ENCODE data around the gene ARIH2.
"Not testable (repeated sequence)": the region's sequence is repeated elsewhere in the genome, so short reads cannot be mapped to it uniquely, and the experiment has no call there.

The ARIH2 gene

DNA sequence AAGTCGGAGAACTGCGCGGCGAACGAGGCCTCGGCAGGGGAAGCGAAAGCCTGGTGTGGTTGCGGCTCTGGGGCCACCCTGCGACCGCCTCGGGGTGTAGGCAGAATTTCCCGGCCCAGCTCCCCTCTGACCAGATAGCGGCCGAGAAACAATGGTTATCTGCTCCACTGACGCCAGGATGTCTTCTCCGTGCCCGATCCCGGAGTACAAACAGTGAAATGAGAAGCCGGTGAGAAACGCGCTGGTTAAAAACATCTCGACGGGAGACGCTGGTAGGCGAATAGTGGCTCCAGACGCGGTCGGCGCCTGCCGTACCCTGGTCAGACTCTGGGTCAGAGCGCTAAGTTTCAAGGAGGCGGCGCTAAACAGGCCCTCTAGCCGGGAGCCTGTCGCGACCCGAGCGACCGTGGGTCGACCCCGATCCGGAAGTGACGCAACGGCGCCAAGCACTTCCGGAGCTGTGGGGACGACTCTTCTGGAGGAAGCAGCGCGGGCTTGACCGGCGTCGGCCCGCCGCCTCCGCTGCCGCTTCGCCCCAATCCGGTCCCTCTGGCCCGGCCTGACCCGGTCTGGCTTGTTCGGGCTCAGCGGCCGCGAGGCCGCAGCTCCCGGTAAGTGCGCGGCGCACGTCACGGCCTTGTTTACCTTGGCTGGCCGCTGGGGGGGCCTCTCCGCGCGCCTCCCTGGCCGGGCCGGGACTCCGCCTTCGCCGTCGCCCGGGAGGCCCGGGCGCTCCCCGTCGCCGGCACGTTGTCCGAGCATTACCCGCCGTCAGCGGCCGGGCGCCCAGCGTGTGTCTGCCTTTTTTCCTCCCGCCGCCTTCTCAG lies at the start of gene ARIH2:
Gene ARIH2, plus strand, starts transcription at position 455 of the 827 bp plus-strand sequence. CDS start 8,717 bp downstream, outside the sequence.
- peak; percentile 90 for DNase-seq

DNA sequence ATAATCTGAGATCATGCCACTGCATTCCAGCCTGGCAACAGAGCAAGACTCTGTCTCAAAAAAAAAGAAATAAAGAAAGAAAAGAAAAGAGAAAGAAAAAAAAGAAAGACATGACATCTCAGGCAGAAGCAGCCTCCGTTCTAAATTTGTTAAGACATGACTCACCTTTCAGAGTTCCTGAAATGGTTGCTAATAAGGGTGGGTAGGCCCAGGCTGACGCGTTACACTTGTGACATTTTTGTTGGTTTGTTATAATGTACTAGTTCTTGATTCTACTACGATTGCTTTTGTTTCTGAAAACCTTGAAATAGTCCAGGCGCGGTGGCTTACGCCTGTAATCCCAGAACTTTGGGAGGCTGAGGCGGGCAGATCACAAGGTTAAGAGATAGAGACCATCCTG lies 41.0 kb upstream of the ARIH2 start:
- no peak for DNase-seq

DNA sequence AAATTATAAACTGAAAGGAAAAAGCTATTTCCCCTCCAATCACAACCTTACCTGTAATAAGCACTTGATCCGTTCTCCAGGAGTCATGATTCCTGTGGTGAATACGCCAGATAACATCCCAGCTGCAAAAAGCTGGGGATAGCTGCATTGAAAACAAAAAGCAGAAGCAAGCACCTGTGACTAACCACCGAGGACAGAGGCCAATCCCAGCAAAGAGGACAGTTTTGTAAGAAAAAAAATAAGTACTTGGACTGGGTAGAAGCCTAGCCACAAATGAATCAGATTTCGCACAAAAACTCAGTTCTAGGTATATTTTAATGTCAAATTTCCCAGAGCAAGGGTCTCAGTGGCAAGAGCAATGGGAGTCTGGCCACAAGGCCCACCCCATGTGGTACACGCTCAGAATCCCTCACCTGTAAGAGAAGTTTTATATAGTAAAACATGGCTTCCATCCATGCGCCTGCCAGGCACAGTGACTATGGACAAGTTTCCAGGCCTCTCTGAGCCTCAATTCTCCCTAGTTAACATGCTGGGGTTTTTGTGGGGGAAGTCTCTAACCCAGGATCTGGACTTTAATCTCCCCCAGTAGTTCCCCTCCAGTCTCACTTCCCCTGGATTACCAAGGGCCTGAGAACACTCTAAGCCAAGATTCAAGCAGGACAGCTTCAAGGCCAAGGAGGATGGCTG lies 39.2 kb upstream of the ARIH2 start:
- no peak for DNase-seq

DNA sequence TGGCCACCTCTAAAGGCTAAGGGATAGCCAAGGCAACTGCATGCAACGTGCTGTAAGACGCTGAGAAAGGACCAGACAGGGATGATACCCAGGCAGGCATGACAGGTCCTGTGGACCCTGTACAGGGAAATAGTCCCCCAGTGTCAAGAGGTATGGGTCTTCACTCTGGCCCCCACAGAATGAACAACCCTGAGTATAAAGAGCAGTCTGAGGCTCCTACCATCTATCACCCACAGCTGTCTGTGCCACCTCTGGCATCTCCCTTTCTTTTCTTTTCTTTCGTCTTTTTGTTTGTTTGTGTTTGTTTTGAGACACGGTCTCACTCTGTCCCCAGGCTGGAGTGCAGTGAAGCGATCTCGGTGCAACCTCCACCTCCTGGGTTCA lies 38.7 kb upstream of the ARIH2 start:
- no peak for DNase-seq

DNA sequence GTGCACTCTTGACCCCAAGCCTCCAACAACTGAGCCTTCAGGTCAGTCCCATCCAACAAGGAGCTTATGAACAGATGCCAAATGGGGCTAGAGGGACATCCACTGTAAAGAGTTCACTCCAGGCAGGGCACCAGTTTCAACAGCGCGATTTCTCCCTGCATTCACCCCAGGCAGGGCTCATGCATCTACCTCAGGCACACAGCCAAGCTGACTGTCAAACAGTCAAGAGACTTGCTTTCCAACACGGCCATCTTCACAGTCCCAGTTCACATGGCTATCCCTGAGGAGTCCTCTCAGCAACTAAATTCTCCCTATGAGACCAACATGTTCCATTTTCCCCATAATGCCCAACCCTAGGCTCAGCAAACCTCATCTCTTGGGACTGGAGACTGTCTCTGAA lies 37.6 kb upstream of the ARIH2 start:
- DNase-seq = no peak

DNA sequence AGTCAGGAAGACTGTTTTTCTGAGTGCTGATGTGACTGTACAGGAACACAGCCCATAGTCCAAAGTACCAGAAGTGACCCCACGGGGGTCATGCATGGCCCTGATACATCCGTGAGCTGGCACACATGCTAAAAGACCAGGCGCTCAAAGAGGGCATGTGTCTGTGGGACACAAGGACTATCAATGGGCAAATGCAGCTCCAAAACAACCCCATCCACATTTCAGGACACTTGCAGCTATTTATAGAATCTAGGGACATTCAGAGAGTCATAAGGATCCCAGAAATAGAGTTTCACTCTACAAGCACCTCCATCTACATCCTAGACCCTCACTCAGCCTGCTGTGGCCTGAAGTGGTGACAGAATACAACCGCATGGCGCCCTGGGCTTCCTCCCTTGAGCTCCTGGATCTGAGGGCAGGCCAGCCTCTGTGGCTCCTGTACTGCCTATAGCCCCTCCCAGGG lies 37.0 kb upstream of the ARIH2 start:
- no peak for DNase-seq

DNA sequence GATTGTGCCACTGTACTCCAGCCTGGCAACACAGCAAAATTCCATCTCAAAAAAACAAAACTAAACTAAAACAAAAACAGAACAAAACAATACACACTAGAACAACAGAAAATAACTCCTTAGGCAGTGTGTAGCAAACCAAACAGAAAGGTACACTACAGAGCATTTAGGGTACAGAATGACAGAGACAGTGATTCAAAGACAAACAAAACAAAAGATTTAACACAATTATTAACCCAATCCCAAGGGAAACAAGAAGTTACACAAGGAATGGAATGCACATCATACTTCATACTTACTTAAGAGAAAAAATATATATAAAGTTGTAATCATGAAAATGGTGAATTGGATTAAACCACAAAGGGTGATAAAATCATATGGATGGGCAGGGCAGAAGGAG lies 32.9 kb upstream of the ARIH2 start:
- no peak for DNase-seq

DNA sequence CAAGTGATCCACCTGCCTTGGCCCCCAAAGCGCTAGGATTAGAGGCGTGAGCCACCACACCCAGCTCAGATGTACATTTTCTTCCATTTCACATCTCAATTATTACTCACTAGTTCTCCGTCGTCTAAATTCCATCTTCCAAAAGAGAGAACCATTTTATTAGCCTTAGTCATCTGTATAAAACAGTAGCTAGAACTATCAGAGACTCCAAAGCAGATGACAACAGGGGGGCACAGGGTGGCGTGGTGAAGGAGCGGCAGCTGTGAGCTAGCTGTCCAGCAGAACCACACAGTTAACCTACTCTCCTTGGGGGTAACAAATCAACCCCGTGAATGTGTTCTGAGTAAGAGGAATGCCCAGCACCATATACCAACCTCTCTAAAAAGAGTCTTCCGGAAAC lies 27.0 kb upstream of the ARIH2 start:
- DNase-seq = no peak

DNA sequence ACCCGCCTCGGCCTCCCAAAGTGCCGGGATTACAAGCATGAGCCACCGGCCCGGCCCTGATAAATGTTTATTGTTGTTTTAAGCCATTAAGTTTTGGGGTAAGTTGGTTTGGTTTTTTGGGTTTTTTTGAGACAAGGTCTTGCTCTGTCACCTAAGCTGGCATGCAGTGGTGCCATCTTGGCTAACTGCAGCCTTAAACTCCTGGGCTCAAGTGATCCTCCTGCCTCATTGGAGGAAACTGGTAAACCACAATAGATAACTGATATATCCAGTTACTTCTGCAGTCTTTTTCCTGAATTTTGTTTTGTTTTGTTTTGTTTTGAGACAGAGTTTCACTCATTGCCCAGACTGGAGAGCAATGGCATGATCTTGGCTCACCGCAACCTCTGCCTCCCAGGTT lies 24.1 kb upstream of the ARIH2 start:
- no peak for DNase-seq

DNA sequence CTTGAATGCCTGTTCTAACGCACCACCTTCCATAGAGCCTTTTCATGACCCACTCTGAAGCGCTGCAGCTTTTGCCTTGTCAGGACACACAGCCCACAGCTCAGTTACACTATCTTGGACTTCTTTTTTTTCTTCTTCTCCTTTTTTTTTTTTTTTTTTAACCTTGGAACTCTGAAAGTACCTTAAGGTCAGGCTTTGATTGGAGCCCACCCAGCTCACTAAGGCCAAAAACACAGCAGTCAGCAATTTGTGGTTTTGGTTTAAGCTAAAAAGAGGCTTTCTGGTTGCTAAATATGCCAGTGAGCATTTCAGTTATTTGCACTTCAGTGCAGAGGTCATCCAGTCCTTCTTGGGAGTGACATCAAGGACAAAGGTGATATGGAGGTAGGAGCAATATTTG lies 21.7 kb upstream of the ARIH2 start:
- no peak for DNase-seq

DNA sequence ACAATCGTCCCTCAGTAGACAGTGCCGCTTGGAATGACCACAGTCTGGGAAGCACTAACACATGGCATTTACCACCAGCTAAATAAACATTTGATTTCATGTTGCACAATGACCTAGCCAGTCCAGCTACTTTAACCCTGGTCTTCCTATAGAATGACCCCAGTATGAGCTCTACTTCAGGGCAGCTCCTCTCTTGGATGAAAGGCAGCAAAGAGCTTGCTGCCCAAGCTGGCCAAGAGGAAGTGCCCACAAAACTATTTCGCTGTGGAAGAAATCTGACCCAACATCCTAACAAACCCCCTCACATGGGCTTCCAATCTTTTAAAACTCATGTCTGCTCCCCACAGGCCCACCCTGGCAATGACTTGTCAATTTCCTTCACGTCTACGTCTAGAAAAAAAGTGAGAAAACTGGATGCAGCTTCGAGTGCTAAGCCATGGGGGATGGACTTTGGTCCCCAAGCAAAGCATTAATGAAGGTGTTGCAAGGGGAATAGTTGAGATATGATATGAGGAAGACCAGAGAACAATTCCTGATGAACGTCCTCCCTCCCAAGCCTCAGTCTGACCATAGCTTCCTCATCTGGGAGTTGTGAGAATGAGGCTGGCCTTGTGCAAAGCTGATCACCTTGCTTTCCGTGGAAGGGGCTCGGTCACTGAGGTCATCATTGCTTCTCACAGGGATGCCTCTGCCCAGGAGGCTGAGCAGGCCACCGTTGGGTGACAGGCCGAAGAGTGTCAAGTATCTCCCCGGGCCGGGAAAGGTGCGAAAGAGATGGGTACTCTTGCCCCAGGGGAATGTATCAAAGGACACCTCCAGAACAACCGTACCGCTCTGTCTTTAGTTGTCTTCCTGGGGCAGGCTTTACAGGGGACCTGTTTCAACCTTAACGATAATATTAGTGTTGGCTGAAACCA lies 20.9 kb upstream of the ARIH2 start:
- peak; percentile 11 for DNase-seq

DNA sequence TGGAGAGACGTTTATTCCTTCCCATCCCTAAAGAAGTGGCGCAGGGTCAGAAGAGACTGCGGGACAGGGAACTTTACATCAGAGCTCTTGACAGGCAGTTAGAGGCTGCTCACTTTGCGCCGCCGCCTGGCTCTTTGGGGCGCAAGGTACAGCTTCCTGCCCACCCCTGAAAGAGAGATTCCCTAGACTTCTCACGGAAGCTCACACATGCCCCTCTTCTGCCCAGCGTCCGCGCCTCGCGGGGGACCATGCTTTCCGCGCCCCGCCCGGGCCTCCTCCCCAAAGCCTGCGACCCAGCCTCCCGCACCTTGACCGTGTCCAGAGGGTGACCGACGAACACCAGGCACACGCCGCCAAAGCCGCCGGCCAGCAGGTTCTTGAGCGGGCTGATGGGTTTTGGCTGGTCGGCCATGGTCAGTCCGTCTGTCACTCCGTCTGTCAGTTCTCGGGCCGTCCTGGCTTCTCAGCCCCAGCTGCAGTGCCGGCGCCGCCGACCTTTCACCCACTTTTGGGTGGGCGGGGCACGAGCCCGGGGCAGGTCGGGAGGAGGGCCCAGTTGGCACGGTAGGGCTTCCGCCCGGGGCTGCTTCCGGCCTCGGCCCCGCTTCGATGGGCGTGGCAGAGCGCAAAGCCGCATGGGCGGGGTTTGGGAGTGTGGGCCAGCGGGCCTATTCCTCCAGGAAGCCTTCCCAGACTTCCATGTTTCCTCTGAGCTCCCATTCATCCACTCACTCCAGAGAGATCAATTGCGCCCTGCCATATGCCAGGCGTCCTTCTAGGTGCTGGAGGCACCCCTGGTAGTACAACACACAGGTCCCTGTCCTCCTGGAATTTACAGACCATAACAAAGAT lies 20.0 kb upstream of the ARIH2 start, which contains the start of gene SLC25A20:
Gene SLC25A20, minus strand, starts transcription at position 500 of the 852 bp plus-strand sequence. Its CDS starts 88 bp downstream, at position 412.
- peak; percentile 89 for DNase-seq

DNA sequence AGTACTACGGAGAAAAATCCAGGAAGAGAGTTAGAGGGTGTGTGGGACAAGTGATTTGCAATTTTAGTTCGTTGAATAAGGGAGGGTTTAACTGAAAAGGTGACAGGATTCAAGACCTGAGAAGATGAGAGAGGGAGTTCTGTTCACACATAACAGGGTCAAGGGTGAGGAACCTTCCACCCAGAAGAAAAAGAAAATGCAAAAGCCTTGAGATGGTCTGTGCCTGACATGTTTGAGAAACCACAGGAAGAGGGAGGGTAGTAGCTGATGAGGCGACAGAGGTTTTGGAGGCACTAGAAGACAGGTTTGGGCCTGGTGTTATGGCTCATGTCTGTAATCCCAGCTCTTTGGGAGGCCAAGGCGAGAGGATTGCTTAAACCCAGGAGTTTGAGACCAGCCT lies 19.4 kb upstream of the ARIH2 start:
- peak; percentile 66 for DNase-seq

DNA sequence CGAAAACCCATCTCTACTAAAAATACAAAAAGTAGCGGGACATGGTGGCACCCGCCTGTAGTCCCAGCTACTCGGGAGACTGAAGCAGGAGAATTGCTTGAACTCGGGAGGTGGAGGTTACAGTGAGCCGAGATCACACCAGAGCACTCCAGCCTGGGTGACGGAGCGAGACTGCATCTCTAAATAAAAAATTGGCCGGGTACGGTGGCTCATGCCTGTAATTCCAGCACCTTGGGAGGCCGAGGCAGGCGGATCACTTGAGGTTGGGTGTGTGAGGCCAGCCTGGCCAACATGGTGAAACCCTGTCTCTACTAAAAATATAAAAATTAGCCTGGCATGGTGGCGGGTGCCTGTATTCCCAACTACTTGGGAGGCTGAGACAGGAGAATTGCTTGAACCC lies 11.6 kb upstream of the ARIH2 start:
- not testable (repeated sequence) for DNase-seq

DNA sequence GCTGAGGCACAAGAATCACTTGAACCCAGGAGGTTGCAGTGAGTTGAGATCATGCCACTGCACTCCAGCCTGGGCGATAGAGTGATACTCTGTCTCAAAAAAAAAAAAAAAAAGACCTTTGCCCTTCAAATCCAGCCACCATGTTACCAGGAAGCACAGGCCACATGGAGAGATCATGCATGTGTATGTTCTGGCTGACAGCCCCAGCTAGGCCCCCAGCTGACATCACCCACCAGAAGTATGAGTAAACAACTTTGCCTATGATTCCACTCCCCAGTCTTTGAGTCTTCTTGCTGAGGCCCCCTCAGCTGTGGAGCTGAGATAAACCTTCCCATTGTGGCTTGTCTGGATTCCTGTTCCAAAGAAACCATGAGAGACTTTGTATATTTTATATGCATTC lies 3.3 kb upstream of the ARIH2 start:
- DNase-seq = no peak

DNA sequence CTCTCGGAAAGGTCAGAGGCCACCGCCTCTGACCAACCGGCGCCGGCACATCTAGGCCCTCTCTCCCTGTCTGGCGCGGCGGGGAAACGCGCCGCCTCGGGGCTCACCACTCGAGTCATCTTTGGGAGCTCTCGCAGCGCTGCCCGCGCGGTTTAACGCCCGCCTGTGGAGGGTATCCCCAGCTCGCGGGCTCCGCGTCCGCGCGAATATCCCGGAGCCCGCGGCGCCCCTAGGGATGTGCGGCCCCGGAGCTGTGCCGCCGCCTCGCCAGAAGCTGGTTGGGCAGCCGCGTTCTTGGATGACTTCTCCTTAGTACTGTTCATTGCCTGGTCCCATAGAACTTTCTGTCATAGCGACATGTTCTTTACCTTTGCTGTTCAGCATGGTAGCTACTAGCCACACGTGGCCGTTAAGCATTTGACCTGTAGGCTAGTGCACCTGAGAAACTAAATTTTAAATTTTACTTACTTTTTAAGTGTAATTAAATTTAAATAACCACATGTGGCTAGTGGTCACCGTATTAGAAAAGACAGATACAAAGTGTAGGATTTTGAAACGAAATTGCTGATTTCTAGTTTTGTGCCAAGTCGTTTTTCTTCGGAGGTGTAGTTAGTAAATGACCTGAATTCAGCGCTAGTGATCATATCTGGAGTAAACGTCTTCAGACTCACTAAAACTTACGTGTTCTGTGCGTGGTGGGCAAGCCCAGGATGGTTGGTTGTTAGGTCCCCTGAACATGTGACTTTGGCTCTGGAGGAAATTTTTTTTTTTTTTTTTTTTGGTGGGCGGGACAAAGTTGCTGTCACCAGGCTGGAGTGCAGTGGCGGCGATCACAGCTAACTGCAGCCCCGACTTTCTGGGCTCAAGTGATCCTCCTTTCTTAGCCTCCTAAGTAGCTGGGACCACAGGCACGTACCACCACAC lies 835 bp downstream of the ARIH2 start:
- DNase-seq = peak; percentile 75

DNA sequence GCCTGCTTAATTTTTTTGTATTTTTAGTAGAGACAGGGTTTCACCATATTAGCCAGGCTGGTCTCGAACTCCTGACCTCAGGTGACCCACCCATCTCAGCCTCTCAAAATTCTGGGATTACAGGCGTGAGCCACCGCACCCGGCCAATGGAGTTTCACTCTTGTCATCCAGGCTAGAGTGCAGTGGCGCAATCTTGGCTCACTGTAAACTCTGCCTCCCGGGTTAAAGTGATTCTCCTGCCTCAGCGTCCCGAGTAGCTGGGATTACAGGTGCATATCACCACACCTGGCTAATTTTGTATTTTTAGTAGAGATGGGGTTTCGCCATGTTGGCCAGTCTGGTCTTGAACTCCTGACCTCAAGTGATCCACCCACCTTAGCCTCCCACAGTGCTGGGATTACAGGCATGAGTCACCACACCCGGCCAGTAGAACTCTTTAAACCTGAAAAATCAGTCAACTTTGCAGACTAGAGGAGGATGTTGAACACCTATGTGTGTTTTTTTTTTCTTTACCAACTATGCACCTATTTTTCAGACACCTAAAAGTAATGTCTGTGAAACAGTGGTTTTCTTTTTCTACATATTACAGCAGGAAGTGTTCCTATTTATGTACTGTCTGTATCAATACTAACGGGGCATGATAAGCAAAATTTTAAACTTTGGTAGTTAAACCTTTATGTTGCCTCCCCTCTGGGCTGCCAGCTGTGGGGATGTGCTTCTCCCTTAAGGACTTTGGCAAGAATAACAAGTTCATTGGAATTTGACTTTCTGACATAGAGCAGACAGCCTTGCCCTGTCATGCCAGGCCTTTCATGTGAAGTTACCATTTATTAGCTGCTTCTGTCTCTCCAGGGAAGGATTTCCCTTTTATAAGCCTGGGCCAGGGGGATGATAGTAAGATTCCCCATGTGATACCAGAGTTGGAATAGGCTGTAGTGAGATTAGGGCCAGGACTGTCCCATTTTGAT lies 8.1 kb downstream of the ARIH2 start:
- DNase-seq = no peak

DNA sequence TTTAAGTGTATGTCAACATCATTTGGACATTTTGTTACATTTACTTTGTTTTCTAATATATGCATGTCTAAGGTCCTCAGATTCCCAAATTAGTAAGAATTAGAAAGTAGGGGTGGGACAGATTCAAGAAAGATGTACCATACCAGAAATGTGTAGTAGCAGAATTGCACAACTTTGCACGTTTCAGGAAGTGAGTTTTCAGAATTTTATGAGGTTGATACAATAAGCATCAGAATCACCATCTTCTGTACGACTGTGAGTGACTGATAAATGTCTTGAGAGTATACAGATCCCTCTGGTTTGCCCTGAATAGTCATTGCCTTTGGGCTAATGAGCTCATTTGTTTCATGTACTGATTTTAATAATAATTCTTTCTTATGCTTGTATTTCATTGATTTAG lies 9.3 kb downstream of the ARIH2 start:
- no peak for DNase-seq

DNA sequence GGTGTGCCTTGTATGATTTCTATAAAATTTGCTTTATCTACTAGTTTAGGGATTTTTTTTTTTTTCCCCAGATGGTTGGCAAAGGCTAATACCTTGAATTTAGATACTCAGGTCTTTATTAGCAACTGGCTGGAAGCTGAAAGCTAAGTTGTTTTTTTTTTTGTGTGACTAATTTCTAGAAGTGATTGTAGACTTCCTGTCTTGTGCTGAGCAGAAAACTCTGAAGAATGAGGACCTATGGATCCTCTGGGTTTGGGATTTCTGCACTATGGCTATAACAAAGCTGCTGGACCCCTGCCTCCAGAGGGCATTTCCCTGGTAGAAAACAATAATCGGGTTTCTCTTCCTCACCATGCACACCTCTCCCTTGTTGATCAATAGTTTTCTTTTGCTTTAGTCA lies 10.0 kb downstream of the ARIH2 start:
- no peak for DNase-seq

Data from CD4-positive, alpha-beta T cell treated with Interleukin-21 for 1 hour (primary cell).